GM10847 (cell line): ENCODE measurements around the gene EXOC6.

Experiments used
- POLR2A ChIP-seq: IDR thresholded peaks from 2 replicates; pipeline ENCODE4 v1.6.1; 2011; ENCODE audit not compliant: insufficient read length; ENCODE audit errors: extremely low read depth

EXOC6 gene

GRCh38 chr10:93006435-93007039 lies 158.2 kb downstream of the EXOC6 start:
- no peak for TF ChIP-seq POLR2A

- TF ChIP-seq POLR2A: no peak
Measured at GRCh38 chr10:93015722-93016121, 167.4 kb downstream of the EXOC6 start.

GRCh38 chr10:93023013-93023650 lies 174.8 kb downstream of the EXOC6 start:
- TF ChIP-seq POLR2A: no peak

DNA sequence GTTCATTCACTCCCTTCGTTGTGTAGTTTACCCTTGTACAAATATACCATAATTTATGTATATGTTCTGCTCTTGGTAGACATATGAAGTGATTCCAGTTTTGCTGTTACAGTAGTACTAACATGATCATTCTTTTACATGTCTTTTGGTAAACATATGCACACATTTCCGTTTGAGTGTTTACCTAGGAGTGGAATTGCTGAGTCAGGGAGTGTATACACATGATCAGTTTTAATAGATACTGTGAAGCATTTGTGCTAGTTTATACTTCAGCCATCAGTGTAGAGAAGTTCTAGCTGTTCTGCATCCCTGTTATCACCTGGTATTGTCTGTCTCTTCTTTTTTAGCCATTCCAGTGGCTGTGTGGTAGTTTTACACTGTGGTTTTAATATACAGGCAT lies 177.8 kb downstream of the EXOC6 start:
- no peak for TF ChIP-seq POLR2A

DNA sequence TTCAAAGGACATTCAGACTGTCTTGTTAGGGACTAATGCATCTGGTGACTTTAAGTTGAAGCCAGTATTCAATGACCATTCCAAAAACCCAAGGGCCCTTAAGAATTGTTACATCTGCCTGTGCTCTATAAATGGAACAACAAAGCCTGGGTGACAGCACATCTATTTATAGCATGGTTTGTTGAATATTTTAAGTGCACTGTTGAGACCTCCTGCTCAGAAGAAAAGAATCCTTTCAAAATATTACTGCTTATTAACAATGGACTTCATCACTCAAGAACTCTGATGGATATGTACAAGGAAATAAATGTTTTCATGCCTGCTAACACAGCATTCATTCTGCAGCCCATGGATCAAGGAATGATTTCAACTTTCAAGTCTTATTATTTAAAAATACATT lies 179.2 kb downstream of the EXOC6 start:
- no peak for TF ChIP-seq POLR2A

GRCh38 chr10:93028883-93029282 lies 180.6 kb downstream of the EXOC6 start:
- no peak for TF ChIP-seq POLR2A

DNA sequence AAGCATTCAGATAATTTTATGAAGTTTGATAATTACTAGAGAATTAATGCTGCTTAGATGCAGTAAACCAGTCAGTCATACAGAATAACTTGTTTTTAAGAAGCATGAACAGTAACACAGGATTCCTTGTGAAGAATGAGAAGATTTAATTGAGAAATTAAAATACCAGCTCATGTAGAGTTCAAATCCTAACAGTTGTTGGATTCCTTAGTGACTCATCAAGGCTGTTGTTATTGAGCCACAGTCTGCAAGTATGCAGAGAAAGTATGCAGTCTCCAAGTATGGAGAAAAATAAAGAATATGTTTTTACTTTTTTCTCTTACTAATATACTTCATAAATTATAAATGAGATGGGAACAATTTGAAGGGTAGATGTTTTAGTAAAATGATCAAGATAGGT lies 182.1 kb downstream of the EXOC6 start:
- TF ChIP-seq POLR2A: no peak

DNA sequence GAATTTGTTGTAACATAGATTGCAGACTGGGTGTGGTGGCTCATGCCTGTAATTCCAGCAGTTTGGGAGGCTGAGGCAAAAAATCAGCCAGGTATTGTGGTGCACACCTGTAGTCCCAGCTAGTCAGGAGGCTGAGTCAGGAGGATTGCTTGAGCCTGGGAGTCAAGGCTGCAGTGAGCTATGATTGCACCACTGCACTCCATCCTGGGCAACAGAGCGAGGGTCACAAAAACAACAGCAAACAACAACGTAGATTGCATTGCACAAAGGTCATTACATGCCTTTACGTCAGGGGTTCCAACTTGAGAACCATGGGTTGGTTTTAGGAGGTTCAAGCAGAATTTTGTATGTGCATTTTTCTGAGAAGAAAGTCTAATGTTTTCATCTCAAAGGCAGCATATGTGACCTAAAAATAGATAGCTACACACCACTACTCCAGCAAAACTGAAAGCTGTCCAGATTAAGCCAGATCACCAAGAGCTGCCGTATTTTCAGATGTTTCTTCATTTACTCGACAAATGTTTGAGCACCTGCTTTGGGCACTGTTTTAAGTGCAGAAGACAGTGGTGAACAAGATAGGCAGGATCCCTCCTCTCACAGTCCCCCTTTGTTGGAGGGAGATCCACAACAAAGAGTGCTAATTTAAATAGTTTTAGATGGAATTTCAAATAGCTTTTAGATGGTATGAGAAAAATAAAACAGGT lies 183.9 kb downstream of the EXOC6 start:
- TF ChIP-seq POLR2A: no peak

DNA sequence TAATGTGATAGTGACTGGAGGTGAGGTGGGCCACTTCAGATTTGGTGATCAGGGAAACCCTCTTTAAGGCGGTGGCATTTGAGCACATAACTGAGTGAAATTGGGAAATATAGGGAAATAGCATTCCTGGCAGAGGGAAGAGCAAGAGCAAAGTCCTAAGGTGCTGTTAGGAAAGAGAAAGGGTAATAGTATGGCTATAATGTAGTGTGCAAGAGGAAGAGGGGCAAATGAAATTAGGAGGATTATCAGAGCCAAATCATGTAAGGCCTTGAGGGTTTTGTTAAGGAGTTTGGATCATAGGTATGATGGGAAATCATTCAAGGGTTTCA lies 184.5 kb downstream of the EXOC6 start:
- no peak for TF ChIP-seq POLR2A

DNA sequence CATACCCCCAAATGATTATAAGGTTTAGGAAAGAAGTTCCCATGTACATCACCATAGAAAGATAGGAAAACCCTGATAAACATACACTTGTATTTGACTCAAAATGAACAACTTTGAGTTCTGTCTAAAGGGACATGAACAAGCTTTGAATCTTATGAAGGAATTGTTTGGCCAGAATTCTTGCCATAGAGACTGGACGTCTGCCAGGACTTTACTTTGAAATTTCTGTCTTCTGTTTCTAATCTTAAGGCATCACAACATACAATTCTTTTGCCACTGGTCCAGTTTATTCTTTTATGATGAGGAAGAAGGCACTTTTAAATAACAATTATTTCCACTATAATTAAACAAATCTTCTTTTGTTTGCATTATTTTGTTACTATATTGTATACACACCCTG lies 186.1 kb downstream of the EXOC6 start:
- no peak for TF ChIP-seq POLR2A

DNA sequence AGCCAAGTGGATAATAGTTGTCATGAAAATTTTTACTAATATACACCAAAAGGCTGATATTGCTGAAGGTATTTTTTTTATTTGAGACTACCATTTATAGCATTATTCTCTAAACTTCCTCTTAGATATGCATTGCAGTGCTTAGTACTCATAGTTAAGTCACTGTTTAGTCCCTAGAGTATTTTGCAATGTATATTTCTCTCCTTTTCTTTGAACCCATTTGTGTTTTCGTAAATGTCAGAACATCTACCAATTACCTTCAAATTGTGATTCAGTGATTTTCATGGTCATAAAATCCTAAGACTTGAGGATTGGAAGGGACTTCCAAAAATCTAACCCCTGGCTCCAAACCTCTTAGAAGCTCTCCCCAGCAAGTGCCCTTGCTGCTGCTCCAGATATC lies 190.8 kb downstream of the EXOC6 start:
- TF ChIP-seq POLR2A: no peak

DNA sequence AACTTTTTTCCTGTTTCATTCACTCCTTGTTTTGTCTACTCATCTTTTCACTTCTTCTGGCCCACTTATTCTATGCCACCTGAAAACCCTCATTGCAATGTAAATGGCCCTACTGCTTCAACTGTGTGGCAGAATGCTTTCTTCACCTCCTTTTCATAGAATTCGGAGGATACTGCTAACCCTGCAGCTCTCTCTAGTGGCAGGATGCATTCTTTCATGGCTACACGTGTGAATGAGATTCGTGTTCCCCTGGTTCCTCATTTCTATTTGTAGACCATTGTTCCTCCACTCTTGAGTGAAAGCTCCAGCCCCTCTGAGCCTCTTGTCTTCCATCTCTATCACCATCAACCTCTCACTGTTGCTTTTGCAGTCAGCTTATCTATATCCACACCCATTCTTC lies 191.4 kb downstream of the EXOC6 start:
- no peak for TF ChIP-seq POLR2A

DNA sequence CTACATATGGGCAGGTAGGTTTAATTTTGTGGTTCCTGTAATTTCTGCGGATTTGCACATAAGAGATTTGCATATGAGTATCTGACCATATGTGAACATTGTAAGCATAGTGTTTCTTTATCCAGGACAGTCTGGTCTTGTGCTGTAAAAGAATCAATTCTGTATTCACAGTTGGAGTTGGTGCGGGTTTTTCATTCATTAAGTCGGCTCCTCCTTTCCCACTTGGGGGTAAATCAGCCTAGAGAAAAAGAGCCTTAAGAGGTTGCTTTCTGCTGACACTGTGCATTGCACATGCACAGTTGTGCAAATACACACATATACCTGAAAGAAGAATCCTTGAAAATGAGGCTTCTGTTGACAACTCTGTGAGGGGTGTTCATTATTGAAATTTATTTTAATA lies 206.2 kb downstream of the EXOC6 start:
- TF ChIP-seq POLR2A: no peak

DNA sequence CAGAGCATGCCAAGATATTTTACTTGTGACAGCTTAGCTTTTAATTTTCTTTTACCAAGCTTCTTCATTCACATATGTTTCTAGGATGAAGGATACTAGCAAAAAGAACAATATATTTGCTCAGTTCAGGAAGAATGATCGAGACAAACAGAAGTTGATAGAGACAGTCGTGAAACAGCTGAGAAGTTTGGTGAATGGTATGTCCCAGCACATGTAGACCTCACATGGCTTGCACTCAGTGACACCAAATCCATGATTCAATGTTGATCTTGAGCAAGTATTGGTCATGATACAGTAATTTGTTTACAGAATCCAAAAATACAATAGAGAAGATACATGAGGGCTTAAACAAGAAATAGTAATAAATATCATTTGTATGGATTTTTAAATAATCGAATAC lies 209.8 kb downstream of the EXOC6 start:
- TF ChIP-seq POLR2A: no peak

DNA sequence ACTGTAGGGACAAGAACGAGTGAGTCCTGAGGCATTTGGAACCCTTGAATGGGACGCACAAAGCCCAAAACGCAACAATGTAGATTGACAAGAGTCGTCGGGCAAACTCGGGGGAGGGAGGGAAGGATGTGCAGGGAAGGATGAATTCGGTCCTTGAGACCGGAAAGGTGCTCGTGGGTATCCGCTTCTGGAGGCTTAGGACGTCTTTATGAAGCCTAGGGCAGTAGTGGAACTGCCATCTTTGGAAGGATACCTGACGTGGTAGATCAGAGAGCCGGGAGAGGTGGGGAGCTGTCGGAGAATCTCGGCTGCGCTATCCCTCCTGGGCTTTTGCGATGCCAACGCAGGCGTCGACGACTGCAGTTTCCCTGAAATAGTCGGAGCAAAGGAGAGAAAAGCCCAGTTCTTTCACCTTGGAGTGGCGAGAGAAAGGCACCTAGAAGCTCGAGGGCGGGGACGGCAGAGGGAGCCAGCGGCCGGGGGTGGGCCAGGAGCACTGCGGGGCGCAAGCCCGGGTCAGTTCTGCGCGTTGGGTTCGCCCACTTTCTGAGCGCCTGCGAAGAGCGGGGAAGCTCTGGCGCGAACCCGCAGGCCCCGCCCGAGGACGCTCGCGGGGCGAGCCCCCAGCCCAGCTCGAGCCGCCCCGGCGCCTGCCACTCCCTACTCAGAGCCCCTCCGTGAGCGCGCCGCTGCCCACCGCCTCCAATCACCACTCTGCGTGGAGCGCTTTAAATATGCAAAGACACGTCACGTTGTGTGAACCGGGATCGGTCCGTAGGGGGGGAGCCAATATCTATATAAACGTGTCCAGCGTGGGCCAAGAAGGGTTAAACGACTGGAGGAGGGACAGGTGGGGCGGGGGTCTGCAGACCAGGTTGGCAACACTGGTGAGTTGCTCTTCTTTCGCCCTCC lies 211.9 kb downstream of the EXOC6 start, which contains the start of gene CYP26C1:
TSS of gene CYP26C1 (plus strand) at position 824 of the 912 bp plus-strand sequence. CDS start 466 bp downstream, outside the sequence.
- TF ChIP-seq POLR2A: no peak
